SK-N-MC (cell line): ENCODE data around the gene KCNMA1.

ENCODE experiments used
- EZH2 ChIP-seq: fragments of 200-600 bp; sonication (generic); IDR thresholded peaks from one replicate; pipeline ENCODE4 v1.6.1; 2017; ENCODE audit warnings: antibody characterized with exemption
- FOXP2 ChIP-seq: optimal IDR thresholded peaks from 2 replicates; pipeline ENCODE3; 2011; ENCODE audit warnings: mild to moderate bottlenecking, moderate library complexity; ENCODE audit not compliant: insufficient read depth; ENCODE audit errors: extremely low read length, control extremely low read depth
- POLR2AphosphoS5 ChIP-seq: IDR thresholded peaks from 2 replicates; pipeline ENCODE4 v1.6.1; 2012; ENCODE audit warnings: mild to moderate bottlenecking, low read depth, low read length, borderline replicate concordance

DNA sequence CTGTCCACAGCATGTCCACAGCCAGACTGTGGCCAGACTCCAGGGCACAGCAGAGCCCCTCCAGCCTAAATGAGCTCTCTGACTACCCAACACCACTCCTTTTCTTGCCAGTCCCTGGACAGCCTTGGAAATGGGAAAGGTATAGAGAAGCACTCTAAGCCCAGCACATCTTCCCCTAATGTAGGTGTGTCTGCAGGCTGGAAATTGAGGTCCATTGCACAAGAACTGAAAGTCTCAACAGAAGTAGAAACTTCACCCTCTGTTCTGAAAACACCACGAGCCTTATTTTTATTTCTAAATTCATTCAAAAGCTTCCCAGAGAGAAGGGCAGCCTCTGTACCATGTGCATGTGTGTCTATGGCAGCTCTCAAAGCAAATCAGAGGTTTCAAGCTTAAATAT lies 3.7 kb upstream of the KCNMA1 start:
- TF ChIP-seq POLR2AphosphoS5 (no peak), EZH2 (no peak), FOXP2 (no peak)
